A549 treated with Hydrocortisone at 1 μM for 4 hours (cell line): ENCODE results near the gene DCTN4. TPM values are rescaled to one million over a fixed set of nuclear protein-coding genes. Genes with fewer than 3 reads are reported as not detected.

Experiments used
- total RNA-seq: library from RNA; stranded (reverse); fragments of 200-300 nt; extraction: Qiagen RNA extraction; gene quantifications from 5 replicates; pipeline ENCODE4 v1.2.3, GENCODE V29; 2022

DCTN4 gene
- 17.9 to 21.2 TPM (median 19.2 TPM) in 5 replicates for total RNA-seq

GRCh38 chr5:150758531-150759333 lies at the start of gene DCTN4:
Gene DCTN4 (minus strand): TSS chr5:150759017. CDS start chr5:150758993, 24 bp downstream.

GRCh38 chr5:150778517-150779396 lies 19.9 kb upstream of the DCTN4 start, which contains the start of gene SMIM3:
Gene SMIM3 (plus strand): TSS chr5:150778757. CDS start chr5:150795441, 16,684 bp downstream.

GRCh38 chr5:150700594-150701377 lies 58.0 kb downstream of the DCTN4 start, which contains the start of gene RBM22:
Gene RBM22 (minus strand): TSS chr5:150701062. CDS start chr5:150700985, 77 bp downstream.

GRCh38 chr5:150661086-150661485 lies 97.7 kb downstream of the DCTN4 start, which contains the start of gene MYOZ3:
Gene MYOZ3 (plus strand): TSS chr5:150661251. CDS start chr5:150662942, 1,691 bp downstream.

Other genes starting within 250 kb of the DCTN4 start
- gene SYNPO, start 118.4 kb downstream of the DCTN4 start, total RNA-seq, result 21.7 to 25.7 TPM (median 24.0 TPM) in 5 replicates
- gene MYOZ3, start 97.8 kb downstream of the DCTN4 start, total RNA-seq, result 0.07 to 0.14 TPM in 2 of 5 replicates, not detected in the others
- 44.3 to 55.7 TPM (median 45.7 TPM) in 5 replicates for gene RBM22, start 58.0 kb downstream of the DCTN4 start, total RNA-seq
- 13.1 to 16.4 TPM (median 14.6 TPM) in 5 replicates for gene SMIM3, start 19.7 kb upstream of the DCTN4 start, total RNA-seq
- gene IRGM, start 87.5 kb upstream of the DCTN4 start, total RNA-seq, result 0.09 to 0.32 TPM (median 0.17 TPM) in 5 replicates
- 2.0 to 3.0 TPM (median 2.3 TPM) in 5 replicates for gene ZNF300, start 146.0 kb upstream of the DCTN4 start, total RNA-seq